Measurements from ENCODE around the gene DDIT3. TPM values are rescaled to one million over a fixed set of nuclear protein-coding genes. Genes with fewer than 3 reads are reported as not detected.

The DDIT3 gene
- polyA plus RNA-seq, 3 donors: 9.3 to 163 (median 9.4) TPM

- intact Hi-C loops (cut with micrococcal nuclease): no loop called here
- Histone ChIP-seq H3K79me2 (ENCODE audit: insufficient read depth, low read length) (peaks cover 46% of the 10 kb centered on the region), H3K27me3 (ENCODE audit: control insufficient read depth in 2 of 2, insufficient read depth in 2 of 2, low read length in 2 of 2) (no peaks in the 10 kb centered on the region), H3K27ac (ENCODE audit: low read depth in 1 of 2, low read length in 2 of 2) (peak overlapping the region in 1 of 2 donors; percentile 91), H3K36me3 (replicated peaks in 1 of 2; ENCODE audit: control insufficient read depth in 1 of 2, insufficient read depth in 2 of 2, low read length in 2 of 2) (peaks cover 65 to 67% of the 10 kb centered on the region in 2 donors), H3K4me2 (replicated peaks; ENCODE audit: extremely low read depth, low read length, poor library complexity, severe bottlenecking) (no peak overlapping the region), H3K4me1 (ENCODE audit: control insufficient read depth in 1 of 2, insufficient read depth in 2 of 2, low read length in 2 of 2) (peaks cover 32 to 40% of the 10 kb centered on the region in 2 donors), H4K20me1 (ENCODE audit: insufficient read depth, low read length) (peaks cover 77% of the 10 kb centered on the region), H3K9me3 (replicated peaks in 1 of 2; ENCODE audit: control insufficient read depth in 1 of 2, insufficient read depth in 1 of 2, low read length in 2 of 2) (no peaks in the 10 kb centered on the region), H3K9ac (ENCODE audit: insufficient read depth, low read length, poor library complexity, severe bottlenecking) (no peak overlapping the region), H3K4me3 (replicated peaks in 1 of 3; ENCODE audit: low read depth in 2 of 3, low read length in 3 of 3) (no peak overlapping the region), H2AFZ (ENCODE audit: insufficient read depth, low read depth, low read length, poor library complexity, severe bottlenecking) (no peak overlapping the region)
- no peak for DNase-seq
- WGBS (ENCODE audit: insufficient coverage): 83% methylated on average over 7 of the region's 16 CpGs
- TF ChIP-seq, protein P1, sequence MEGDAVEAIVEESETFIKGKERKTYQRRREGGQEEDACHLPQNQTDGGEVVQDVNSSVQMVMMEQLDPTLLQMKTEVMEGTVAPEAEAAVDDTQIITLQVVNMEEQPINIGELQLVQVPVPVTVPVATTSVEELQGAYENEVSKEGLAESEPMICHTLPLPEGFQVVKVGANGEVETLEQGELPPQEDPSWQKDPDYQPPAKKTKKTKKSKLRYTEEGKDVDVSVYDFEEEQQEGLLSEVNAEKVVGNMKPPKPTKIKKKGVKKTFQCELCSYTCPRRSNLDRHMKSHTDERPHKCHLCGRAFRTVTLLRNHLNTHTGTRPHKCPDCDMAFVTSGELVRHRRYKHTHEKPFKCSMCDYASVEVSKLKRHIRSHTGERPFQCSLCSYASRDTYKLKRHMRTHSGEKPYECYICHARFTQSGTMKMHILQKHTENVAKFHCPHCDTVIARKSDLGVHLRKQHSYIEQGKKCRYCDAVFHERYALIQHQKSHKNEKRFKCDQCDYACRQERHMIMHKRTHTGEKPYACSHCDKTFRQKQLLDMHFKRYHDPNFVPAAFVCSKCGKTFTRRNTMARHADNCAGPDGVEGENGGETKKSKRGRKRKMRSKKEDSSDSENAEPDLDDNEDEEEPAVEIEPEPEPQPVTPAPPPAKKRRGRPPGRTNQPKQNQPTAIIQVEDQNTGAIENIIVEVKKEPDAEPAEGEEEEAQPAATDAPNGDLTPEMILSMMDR (IDR thresholded peaks at IDR 0.05): no peak
- H3K36me3 Mint-ChIP-seq: peaks cover 52 to 68% of the 10 kb centered on the region in 2 donors
- H3K4me3 Mint-ChIP-seq: no peak overlapping the region
- peaks cover 32% of the 10 kb centered on the region for H3K4me1 Mint-ChIP-seq
- H3K27me3 Mint-ChIP-seq (ENCODE audit: low read depth in 3 of 3): no peaks in the 10 kb centered on the region
- H3K9me3 Mint-ChIP-seq: peaks cover 0 to 2% (median 0%) of the 10 kb centered on the region in 7 donors
- peak overlapping the region in 3 of 7 donors; percentile 46 to 71 (median 58) for H3K27ac Mint-ChIP-seq
Measured at GRCh38 chr12:57525615-57526383, 5.5 kb upstream of the DDIT3 start.

GRCh38 chr12:57524814-57525614 lies 4.7 kb upstream of the DDIT3 start:
- Histone ChIP-seq H3K9me3 (replicated peaks in 1 of 2; ENCODE audit: control insufficient read depth in 1 of 2, insufficient read depth in 1 of 2, low read length in 2 of 2) (no peaks in the 10 kb centered on the region), H2AFZ (ENCODE audit: insufficient read depth, low read depth, low read length, poor library complexity, severe bottlenecking) (no peak overlapping the region), H4K20me1 (ENCODE audit: insufficient read depth, low read length) (peaks cover 72% of the 10 kb centered on the region), H3K79me2 (ENCODE audit: insufficient read depth, low read length) (peaks cover 47% of the 10 kb centered on the region), H3K36me3 (replicated peaks in 1 of 2; ENCODE audit: control insufficient read depth in 1 of 2, insufficient read depth in 2 of 2, low read length in 2 of 2) (peaks cover 57 to 59% of the 10 kb centered on the region in 2 donors), H3K4me1 (ENCODE audit: control insufficient read depth in 1 of 2, insufficient read depth in 2 of 2, low read length in 2 of 2) (peaks cover 33 to 41% of the 10 kb centered on the region in 2 donors), H3K27me3 (ENCODE audit: control insufficient read depth in 2 of 2, insufficient read depth in 2 of 2, low read length in 2 of 2) (no peaks in the 10 kb centered on the region), H3K4me3 (replicated peaks in 1 of 3; ENCODE audit: low read depth in 2 of 3, low read length in 3 of 3) (peak overlapping the region in 1 of 3 experiments; percentile 98), H3K4me2 (replicated peaks; ENCODE audit: extremely low read depth, low read length, poor library complexity, severe bottlenecking) (peak overlapping the region; percentile 98), H3K27ac (ENCODE audit: low read depth in 1 of 2, low read length in 2 of 2) (peak overlapping the region in 1 of 2 donors; percentile 91), H3K9ac (ENCODE audit: insufficient read depth, low read length, poor library complexity, severe bottlenecking) (no peak overlapping the region)
- peak overlapping the region in 5 of 7 donors; percentile 71 to 99 (median 98) for H3K27ac Mint-ChIP-seq
- peaks cover 46 to 60% of the 10 kb centered on the region in 2 donors for H3K36me3 Mint-ChIP-seq
- H3K4me3 Mint-ChIP-seq: no peak overlapping the region
- TF ChIP-seq, protein P1 (IDR thresholded peaks at IDR 0.05): no peak
- DNase-seq: no peak
- WGBS (ENCODE audit: insufficient coverage): 93% methylated on average over 6 of the region's 11 CpGs
- intact Hi-C loops (cut with micrococcal nuclease): loop anchor here (5.0 kb wide), 3 partner anchors 38 to 412 kb away; partner anchors contain the start of genes ARHGAP9 (in 1 of the 2) and MARS1 (in 1 of the 2)
- peaks cover 0 to 2% (median 0%) of the 10 kb centered on the region in 7 donors for H3K9me3 Mint-ChIP-seq
- peaks cover 32% of the 10 kb centered on the region for H3K4me1 Mint-ChIP-seq
- H3K27me3 Mint-ChIP-seq (ENCODE audit: low read depth in 3 of 3): no peaks in the 10 kb centered on the region
